Thoracic aorta (tissue), 2 donors: ENCODE measurements around the gene ST6GALNAC2. TPM values are rescaled to one million over a fixed set of nuclear protein-coding genes. Genes with fewer than 3 reads are reported as not detected.
"Not testable (repeated sequence)": the region's sequence is repeated elsewhere in the genome, so short reads cannot be mapped to it uniquely, and the experiment has no call there.

Source experiments
- ATAC-seq: fragments of 150-250 bp; one replicate; pipeline ENCODE4 v1.8.0; 2017; ENCODE audit warnings: low read depth; ENCODE audit not compliant: insufficient number of reproducible peaks, low FRiP score
- DNase-seq: peaks from one replicate; pipeline ENCODE4 v3.0.0-alpha.2; 2020; ENCODE audit warnings: low spot score
- H3K27ac ChIP-seq, 2 donors: fragments of 200-600 bp; sonication (generic); 1 replicate in 1 of 2; 2 replicates in 1 of 2; pipeline ENCODE4 v1.5.1; 2016; ENCODE audit warnings: mild to moderate bottlenecking in 2 of 2, moderate library complexity in 2 of 2
- H3K27me3 ChIP-seq: fragments of 200-600 bp; sonication (generic); replicated peaks from 2 replicates; pipeline ENCODE4 v1.6.0; 2016; ENCODE audit warnings: mild to moderate bottlenecking; ENCODE audit not compliant: insufficient read depth
- H3K36me3 ChIP-seq: fragments of 200-600 bp; sonication (generic); one replicate; pipeline ENCODE4 v1.5.1; 2016
- H3K4me1 ChIP-seq, 2 donors: fragments of 200-600 bp; sonication (generic); 1 replicate in 1 of 2; 2 replicates in 1 of 2; pipeline versions ENCODE4 v1.5.1 to v1.6.0; 2016; ENCODE audit warnings: low read depth in 2 of 2, mild to moderate bottlenecking in 1 of 2; ENCODE audit not compliant: control insufficient read depth in 1 of 2
- H3K4me3 ChIP-seq: fragments of 200-600 bp; sonication (generic); 2 replicates; pipeline ENCODE4 v1.5.1; 2016; ENCODE audit warnings: mild to moderate bottlenecking
- H3K9me3 ChIP-seq: fragments of 200-600 bp; sonication (generic); 2 replicates; pipeline ENCODE4 v1.5.1; 2016
- total RNA-seq, 2 donors: library from RNA; depleted of rRNA; stranded (reverse); fragments of >200 nt; gene quantifications; one replicate each; pipeline versions ENCODE4 v1.1.0 to v1.2.3, GENCODE V29; 2016
- TF ChIP-seq, protein P1 (sequence below): fragments of 200-600 bp; sonication (generic); IDR thresholded peaks from one replicate; pipeline ENCODE4 v1.5.1; 2019; ENCODE audit warnings: antibody characterized with exemption

ST6GALNAC2 gene
- total RNA-seq, 2 donors from 2014 or later = 1.8 TPM; not detected in 1

DNA sequence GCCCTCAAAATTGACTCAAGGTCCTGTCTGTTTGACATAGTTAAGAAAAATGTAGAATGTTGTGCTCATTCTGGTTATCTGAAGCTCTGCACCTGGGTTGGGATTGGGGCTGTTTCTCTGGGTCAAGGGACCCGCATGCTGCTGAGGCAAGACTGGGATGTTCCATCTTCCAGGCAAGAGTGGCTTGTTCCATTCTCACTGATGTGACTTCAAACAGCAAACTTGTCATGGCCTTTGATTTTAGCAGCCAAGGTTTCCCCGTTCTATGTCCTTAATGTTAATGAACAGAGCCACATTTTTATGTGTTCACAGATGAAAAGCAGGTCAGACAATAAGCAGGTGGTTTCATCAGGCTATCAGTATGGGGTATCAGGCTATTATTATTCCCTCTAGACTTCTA is 32.2 kb upstream of the ST6GALNAC2 start:
- ATAC-seq = no peak
- no peaks in the 10 kb centered on the region for H3K4me1 ChIP-seq
- H3K4me3 ChIP-seq = no peak overlapping the region
- DNase-seq = no peak
- H3K27ac ChIP-seq = no peak overlapping the region
- H3K9me3 ChIP-seq = no peaks in the 10 kb centered on the region
- H3K27me3 ChIP-seq = no peaks in the 10 kb centered on the region
- H3K36me3 ChIP-seq = no peaks in the 10 kb centered on the region
- TF ChIP-seq, protein P1, sequence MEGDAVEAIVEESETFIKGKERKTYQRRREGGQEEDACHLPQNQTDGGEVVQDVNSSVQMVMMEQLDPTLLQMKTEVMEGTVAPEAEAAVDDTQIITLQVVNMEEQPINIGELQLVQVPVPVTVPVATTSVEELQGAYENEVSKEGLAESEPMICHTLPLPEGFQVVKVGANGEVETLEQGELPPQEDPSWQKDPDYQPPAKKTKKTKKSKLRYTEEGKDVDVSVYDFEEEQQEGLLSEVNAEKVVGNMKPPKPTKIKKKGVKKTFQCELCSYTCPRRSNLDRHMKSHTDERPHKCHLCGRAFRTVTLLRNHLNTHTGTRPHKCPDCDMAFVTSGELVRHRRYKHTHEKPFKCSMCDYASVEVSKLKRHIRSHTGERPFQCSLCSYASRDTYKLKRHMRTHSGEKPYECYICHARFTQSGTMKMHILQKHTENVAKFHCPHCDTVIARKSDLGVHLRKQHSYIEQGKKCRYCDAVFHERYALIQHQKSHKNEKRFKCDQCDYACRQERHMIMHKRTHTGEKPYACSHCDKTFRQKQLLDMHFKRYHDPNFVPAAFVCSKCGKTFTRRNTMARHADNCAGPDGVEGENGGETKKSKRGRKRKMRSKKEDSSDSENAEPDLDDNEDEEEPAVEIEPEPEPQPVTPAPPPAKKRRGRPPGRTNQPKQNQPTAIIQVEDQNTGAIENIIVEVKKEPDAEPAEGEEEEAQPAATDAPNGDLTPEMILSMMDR = no peak

DNA sequence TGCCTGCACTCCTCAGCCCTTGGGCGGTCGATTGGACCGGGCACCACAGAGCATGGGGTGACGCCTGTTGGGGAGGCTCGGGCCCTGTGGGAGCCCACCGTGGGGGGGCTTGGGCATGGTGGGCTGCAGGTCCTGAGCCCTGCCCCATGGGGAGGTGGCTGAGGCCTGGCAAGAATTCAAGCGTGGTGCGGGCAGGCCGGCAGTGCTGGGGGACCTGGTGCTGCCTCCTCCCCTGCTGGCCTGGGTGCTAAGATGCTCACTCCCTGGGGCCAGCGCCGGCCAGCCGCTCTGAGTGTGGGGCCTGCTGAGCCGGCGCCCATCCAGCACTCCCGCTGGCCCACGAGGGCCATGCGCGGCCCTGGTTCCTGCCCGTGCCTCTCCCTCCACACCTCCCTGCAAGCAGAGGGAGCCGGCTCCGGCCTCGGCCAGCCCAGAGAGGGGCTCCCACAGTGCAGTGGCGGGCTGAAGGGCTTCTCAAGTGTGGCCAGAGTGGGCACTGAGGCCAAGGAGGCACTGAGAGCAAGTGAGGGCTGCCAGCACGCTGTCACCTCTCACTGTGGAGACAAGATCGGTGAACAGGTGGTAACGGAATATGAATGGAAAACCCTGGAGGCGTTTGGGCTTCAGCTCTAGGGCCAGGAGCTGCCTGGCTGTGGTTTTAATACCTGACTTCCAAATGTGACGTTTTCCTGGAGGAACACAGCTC is 29.4 kb upstream of the ST6GALNAC2 start:
- Histone ChIP-seq H3K4me3 (no peak overlapping the region), H3K27me3 (no peaks in the 10 kb centered on the region), H3K27ac (no peak overlapping the region), H3K36me3 (no peaks in the 10 kb centered on the region), H3K4me1 (no peaks in the 10 kb centered on the region), H3K9me3 (no peaks in the 10 kb centered on the region)
- ATAC-seq = no peak
- TF ChIP-seq, protein P1 = no peak
- DNase-seq = no peak

DNA sequence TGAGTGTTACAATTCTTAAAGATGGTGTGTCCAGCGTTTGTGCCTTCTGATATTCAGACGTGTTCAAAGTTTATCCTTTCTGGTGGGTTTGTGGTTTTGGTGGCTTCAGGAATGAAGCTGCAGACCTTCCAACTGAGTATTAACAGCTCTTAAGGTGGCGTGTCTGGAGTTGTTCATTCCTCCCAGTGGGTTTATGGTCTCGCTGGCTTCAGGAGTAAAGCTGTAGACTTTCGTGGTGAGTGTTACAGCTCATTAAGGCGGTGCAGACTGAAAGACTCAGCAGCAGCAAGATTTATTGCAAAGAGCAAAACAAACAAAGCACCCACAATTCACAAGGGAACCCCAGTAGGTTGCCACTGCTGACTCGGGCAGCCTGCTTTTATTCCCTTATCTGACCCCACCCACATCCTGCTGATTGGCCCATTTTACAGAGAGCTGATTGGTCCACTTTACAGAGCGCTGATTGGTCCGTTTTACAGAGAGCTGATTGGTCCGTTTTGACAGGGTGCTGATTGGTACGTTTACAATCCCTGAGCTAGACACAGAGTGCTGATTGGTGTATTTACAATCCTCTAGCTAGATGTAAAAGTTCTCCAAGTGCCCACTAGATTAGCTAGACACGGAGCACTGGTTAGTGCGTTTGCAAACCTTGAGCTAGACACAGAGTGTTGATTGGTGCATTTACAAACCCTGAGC is 28.6 kb upstream of the ST6GALNAC2 start:
- not testable (repeated sequence) for ATAC-seq, H3K4me1 ChIP-seq, H3K27me3 ChIP-seq, H3K4me3 ChIP-seq, DNase-seq, H3K36me3 ChIP-seq, H3K9me3 ChIP-seq, H3K27ac ChIP-seq

DNA sequence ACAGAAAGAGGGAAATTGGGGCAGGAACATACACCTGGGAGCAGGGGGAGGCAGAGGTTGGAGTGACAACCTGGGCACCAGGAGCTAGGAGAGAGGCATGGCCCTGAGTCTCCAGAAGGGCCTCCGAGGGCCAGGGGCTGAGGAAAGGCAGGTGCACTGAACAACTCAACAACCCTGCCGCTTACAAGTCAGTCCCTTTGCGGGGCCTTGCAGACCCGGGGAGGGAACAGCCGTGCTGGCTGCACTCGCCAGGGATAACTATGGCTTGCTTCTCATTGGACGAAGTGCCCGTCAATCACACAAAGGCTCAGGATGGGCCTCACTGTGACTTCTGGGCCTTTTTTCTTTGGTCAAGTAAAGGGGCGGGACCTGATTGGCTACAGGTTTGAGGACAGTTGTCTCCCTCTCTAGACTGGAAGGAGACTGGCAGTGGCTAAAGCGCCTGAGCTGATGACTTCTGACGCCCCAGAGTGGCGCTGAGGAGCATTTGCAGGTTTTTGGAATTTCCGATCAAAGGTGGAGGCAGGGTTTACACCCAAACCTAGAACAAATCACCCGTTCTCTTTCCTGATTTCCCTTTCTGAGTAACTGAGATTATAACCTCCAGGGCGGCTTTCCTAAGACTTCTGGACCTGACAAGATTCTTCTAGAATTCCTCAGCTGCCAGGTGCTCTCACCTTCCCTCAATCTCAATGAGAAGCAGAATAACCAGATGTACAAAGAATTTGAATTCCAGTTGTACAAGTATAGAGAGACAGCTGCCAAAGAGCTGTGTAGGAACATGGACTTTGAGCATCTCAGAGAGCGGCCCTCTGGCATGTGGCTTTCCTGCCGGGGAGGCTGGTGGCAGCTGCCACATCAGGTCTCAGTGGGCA is 27.6 kb upstream of the ST6GALNAC2 start:
- Histone ChIP-seq H3K4me3 (no peak overlapping the region), H3K27ac (no peak overlapping the region), H3K36me3 (no peaks in the 10 kb centered on the region), H3K4me1 (no peaks in the 10 kb centered on the region), H3K27me3 (no peaks in the 10 kb centered on the region), H3K9me3 (no peaks in the 10 kb centered on the region)
- ATAC-seq (no peak), DNase-seq (no peak)
- TF ChIP-seq, protein P1 = no peak

DNA sequence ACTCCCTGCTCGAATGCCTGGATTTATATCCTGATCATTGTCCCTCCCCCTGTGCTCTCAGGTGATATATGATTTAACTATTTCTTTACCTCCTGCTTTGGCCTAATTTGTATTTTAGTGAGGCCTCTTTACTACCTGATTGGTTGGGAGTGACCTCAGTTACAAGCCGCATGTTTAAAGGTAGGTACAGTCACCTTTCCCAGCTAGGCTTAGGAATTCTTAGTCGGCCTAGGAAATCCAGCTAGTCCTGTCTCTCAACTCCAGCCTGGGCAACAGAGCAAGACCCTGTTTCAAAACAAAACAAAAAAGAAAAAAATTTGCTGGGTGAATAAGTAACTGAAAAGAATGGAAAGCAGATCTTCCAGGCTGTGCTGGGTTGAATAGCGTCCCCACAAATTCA is 26.8 kb upstream of the ST6GALNAC2 start:
- H3K27ac ChIP-seq = no peak overlapping the region
- no peak overlapping the region for H3K4me3 ChIP-seq
- TF ChIP-seq, protein P1 = no peak
- ATAC-seq = no peak
- H3K4me1 ChIP-seq = no peaks in the 10 kb centered on the region
- no peaks in the 10 kb centered on the region for H3K9me3 ChIP-seq
- H3K27me3 ChIP-seq = no peaks in the 10 kb centered on the region
- H3K36me3 ChIP-seq = no peaks in the 10 kb centered on the region
- no peak for DNase-seq
